Vagina (tissue), 2 donors: ENCODE measurements around the gene HSFX2.

Experiments used
- POLR2AphosphoS5 ChIP-seq, 2 donors: sonication (generic); formaldehyde crosslinking; IDR thresholded peaks; one replicate each; pipeline ENCODE4 v1.9.0; 2017; ENCODE audit warnings: antibody characterized with exemption in 2 of 2, mild to moderate bottlenecking in 2 of 2, low read depth in 1 of 2; ENCODE audit not compliant: insufficient read depth in 1 of 2
- TF ChIP-seq, protein P1 (sequence below), 3 experiments: fragments of 450-650 bp in 2 of 3; fragments of 200-600 bp in 1 of 3; sonication (generic) in 1 of 3; IDR thresholded peaks; one replicate each; pipeline ENCODE4 v1.5.1; 2017 to 2019; ENCODE audit warnings: antibody characterized with exemption in 3 of 3, mild to moderate bottlenecking in 2 of 3, moderate library complexity in 2 of 3

DNA sequence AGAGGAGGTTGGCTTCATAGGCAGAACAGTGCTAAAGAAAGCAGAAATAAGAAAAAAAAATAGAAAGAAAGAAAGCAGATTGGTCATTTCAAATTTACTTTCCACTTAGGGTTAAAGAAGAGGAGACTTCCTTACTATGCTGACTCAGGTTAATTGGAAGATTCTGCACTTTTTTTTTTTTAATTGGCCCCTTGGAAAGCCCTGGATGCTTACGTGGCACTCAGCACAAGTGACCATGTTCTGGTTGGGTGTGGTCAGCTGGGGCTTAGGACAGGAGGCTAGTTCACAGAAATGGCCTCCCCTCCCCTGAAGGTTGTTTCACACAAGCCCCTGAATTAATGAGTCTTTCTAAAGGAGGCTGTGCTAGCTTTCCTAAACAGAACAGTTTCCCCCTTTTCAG is 22.4 kb downstream of the HSFX2 start:
- TF ChIP-seq, protein P1, sequence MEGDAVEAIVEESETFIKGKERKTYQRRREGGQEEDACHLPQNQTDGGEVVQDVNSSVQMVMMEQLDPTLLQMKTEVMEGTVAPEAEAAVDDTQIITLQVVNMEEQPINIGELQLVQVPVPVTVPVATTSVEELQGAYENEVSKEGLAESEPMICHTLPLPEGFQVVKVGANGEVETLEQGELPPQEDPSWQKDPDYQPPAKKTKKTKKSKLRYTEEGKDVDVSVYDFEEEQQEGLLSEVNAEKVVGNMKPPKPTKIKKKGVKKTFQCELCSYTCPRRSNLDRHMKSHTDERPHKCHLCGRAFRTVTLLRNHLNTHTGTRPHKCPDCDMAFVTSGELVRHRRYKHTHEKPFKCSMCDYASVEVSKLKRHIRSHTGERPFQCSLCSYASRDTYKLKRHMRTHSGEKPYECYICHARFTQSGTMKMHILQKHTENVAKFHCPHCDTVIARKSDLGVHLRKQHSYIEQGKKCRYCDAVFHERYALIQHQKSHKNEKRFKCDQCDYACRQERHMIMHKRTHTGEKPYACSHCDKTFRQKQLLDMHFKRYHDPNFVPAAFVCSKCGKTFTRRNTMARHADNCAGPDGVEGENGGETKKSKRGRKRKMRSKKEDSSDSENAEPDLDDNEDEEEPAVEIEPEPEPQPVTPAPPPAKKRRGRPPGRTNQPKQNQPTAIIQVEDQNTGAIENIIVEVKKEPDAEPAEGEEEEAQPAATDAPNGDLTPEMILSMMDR (IDR thresholded peaks at IDR 0.05) = no peak
- no peak for TF ChIP-seq POLR2AphosphoS5 (IDR thresholded peaks at IDR 0.05; ENCODE audit: insufficient read depth in 1 of 2, low read depth in 1 of 2)
